HG02678 (cell line): ENCODE measurements around the gene LEPROT.

Source experiments
- ATAC-seq: cut with Tn5 transposase; IDR thresholded peaks from one replicate; pipeline ENCODE4 v1.9.1; 2021; ENCODE audit warnings: mild to moderate bottlenecking, moderate library complexity; ENCODE audit not compliant: unreplicated experiment

LEPROT gene

GRCh38 chr1:65471861-65472332 is 51.4 kb downstream of the LEPROT start:
- no peak for ATAC-seq

GRCh38 chr1:65476327-65476726 is 55.9 kb downstream of the LEPROT start:
- ATAC-seq = no peak

GRCh38 chr1:65477414-65478378 is 57.2 kb downstream of the LEPROT start:
- no peak for ATAC-seq

DNA sequence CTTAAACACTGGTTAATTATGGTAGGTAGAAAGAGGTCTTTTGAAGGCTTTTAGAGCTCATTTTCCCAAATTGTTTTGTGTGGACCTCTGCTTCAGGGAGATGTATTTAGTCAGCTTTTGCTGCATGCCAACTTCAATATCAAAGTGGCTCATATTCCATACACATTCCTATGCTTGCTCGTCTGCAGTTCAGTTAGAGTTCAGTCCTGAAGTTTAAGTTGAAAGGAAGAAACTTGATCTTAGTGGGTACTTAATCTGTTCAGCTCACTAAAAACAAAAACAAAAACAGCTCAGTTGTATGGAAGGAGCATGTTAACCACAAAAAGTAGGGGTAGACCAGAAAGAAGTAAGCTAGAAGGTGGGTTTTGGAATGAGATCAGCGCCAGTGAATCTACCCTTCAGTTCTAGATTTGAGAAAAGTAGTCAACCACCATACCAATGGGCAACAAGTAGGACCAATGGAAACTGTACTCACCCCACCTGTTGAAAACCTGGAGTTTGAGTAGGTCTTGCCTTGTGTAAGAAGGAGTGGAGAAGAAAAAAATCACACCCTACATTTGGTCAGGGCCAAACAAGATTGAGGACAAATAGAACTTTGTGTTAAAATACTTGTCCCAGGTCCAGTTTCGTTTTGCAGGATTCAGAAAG is 58.0 kb downstream of the LEPROT start:
- ATAC-seq = no peak

DNA sequence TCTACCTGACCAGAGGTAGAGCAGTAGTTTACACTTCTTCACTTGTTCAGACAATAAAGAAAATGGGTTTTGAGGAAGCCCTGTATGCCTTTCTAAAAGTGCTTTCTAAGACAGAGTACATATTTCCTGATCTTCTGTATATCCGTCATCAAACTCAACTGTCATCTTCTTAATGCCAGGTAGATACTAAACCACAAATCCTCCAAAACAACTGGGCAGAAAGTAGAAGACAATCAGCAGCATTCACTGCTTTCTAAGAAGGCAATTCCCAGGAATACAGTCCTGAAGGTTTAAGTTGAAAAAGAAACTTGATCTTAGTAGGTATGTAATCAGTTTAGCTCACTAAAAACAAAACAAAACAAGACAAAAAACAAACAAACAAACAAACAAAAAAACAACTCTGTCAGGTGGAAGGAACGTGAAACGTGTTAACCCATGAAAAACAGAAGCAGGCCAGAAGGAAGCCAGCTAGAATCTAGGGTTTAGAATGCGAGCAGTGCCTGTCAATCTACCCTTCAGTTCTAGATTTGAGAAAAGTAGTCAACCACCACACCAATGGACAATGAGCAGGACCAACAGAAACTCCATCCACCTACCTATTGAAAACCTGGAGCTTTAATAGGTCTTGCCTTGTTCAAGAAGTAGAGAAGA is 59.2 kb downstream of the LEPROT start:
- ATAC-seq = no peak

DNA sequence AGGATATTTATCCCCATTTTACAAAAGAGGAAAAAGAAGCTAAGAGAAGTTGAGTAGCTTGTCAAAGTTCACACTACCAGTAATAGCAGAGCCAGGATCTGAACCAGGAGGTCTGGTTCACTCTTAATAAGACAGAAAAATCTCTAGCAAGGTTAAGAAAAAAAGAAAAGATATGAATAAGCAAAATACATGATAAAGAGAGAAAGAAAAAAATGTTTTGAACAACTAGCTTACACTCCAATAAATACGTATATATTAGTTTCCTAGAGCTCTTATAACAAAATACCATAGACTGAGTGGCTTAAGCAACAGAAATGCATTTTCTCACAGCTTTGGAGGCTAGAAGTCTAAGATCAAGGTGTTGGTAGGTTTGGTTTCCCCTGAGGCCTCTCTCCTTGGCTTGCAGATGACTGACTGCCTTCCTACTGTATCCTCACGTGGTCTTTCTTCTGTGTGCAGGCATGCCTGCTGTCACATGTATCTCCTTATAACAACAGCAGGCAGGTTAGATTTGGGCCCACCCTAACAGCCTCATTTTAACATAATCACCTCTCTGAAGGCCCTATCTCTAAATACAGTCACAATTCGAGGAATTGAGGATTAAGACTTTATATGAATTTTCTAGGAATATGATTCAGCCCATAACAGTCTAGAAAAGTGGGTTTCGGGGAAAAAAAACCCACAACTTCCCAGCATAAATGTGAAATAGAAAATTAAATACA is 60.4 kb downstream of the LEPROT start:
- ATAC-seq = no peak

- ATAC-seq = no peak
These were observed 63.7 kb downstream of the LEPROT start for GRCh38 chr1:65483993-65484754.
